ENCODE data around the gene PALLD. TPM values are rescaled to one million over a fixed set of nuclear protein-coding genes. Genes with fewer than 3 reads are reported as not detected.

Gene PALLD
- total RNA-seq, 2 experiments from 2014 or later: 0.49 to 0.78 TPM

GRCh38 chr4:168846414-168846813 lies 349.6 kb downstream of the PALLD start:
- no peak for DNase-seq
- Mint-ChIP-seq H3K27ac (no peak overlapping the region), H3K27me3 (peaks cover 15% of the 10 kb centered on the region), H3K4me3 (no peak overlapping the region), H3K4me1 (ENCODE audit: low read depth) (peaks cover 9% of the 10 kb centered on the region), H3K36me3 (ENCODE audit: low read depth) (no peaks in the 10 kb centered on the region), H3K9me3 (no peaks in the 10 kb centered on the region)
- intact Hi-C loops (cut with DNase I, micrococcal nuclease): no loop called here
- TF ChIP-seq CTCF (IDR thresholded peaks at IDR 0.05): no peak
- Histone ChIP-seq H3K9me3 (ENCODE audit: control insufficient read depth in 1 of 2, insufficient read depth in 1 of 2, low read length in 2 of 2) (no peaks in the 10 kb centered on the region), H3K36me3 (ENCODE audit: insufficient read depth, low read length) (no peaks in the 10 kb centered on the region), H3K27ac (ENCODE audit: low read depth in 1 of 2, low read length in 2 of 2) (no peak overlapping the region), H3K4me3 (ENCODE audit: low read length) (no peak overlapping the region), H3K27me3 (ENCODE audit: control insufficient read depth in 1 of 2, insufficient read depth in 2 of 2, low read length in 2 of 2) (peaks cover 2 to 9% of the 10 kb centered on the region in 2 experiments), H3K4me1 (ENCODE audit: insufficient read depth, low read length) (no peaks in the 10 kb centered on the region)
- CTCF ChIA-PET: interaction anchor here (0.6 kb wide), 1 partner anchor 62 kb away, joined by 4 read pairs; no protein-coding TSS in a partner anchor
- ATAC-seq (ENCODE audit: poor library complexity): no peak
- POLR2A ChIA-PET: no interaction called here

GRCh38 chr4:168847771-168848502 lies 351.1 kb downstream of the PALLD start:
- TF ChIP-seq CTCF (IDR thresholded peaks at IDR 0.05): no peak
- Mint-ChIP-seq H3K36me3 (ENCODE audit: low read depth) (no peaks in the 10 kb centered on the region), H3K4me3 (no peak overlapping the region), H3K27ac (no peak overlapping the region), H3K27me3 (peaks cover 6% of the 10 kb centered on the region), H3K9me3 (no peaks in the 10 kb centered on the region), H3K4me1 (ENCODE audit: low read depth) (peaks cover 9% of the 10 kb centered on the region)
- ChIA-PET POLR2A (no interaction called here), CTCF (no interaction called here)
- H3K4me3 ChIP-seq (ENCODE audit: low read length): no peak overlapping the region
- DNase-seq: peak in 1 of 14 experiments; percentile 2
- ATAC-seq (ENCODE audit: poor library complexity): no peak
- peaks cover 2 to 9% of the 10 kb centered on the region in 2 experiments for H3K27me3 ChIP-seq (ENCODE audit: control insufficient read depth in 1 of 2, insufficient read depth in 2 of 2, low read length in 2 of 2)
- no peaks in the 10 kb centered on the region for H3K36me3 ChIP-seq (ENCODE audit: insufficient read depth, low read length)
- H3K4me1 ChIP-seq (ENCODE audit: insufficient read depth, low read length): no peaks in the 10 kb centered on the region
- H3K9me3 ChIP-seq (ENCODE audit: control insufficient read depth in 1 of 2, insufficient read depth in 1 of 2, low read length in 2 of 2): no peaks in the 10 kb centered on the region
- intact Hi-C loops (cut with DNase I, micrococcal nuclease): no loop called here
- H3K27ac ChIP-seq (ENCODE audit: low read depth in 1 of 2, low read length in 2 of 2): no peak overlapping the region

- H3K4me1 Mint-ChIP-seq (ENCODE audit: low read depth): peaks cover 21% of the 10 kb centered on the region
- TF ChIP-seq CTCF (IDR thresholded peaks at IDR 0.05): no peak
- H3K27me3 ChIP-seq (ENCODE audit: control insufficient read depth in 1 of 2, insufficient read depth in 2 of 2, low read length in 2 of 2): peaks cover 2 to 8% of the 10 kb centered on the region in 2 experiments
- peaks cover 6% of the 10 kb centered on the region for H3K4me1 ChIP-seq (ENCODE audit: insufficient read depth, low read length)
- intact Hi-C loops (cut with DNase I, micrococcal nuclease): no loop called here
- ChIA-PET CTCF (no interaction called here), POLR2A (no interaction called here)
- no peak overlapping the region for H3K27ac ChIP-seq (ENCODE audit: low read depth in 1 of 2, low read length in 2 of 2)
- ATAC-seq (ENCODE audit: poor library complexity) (no peak), DNase-seq (no peak)
- H3K27ac Mint-ChIP-seq: no peak overlapping the region
- no peaks in the 10 kb centered on the region for H3K36me3 Mint-ChIP-seq (ENCODE audit: low read depth)
- no peak overlapping the region for H3K4me3 ChIP-seq (ENCODE audit: low read length)
- H3K27me3 Mint-ChIP-seq: peaks cover 10% of the 10 kb centered on the region
- H3K9me3 Mint-ChIP-seq: no peaks in the 10 kb centered on the region
- H3K4me3 Mint-ChIP-seq: peak overlapping the region; percentile 35
- H3K36me3 ChIP-seq (ENCODE audit: insufficient read depth, low read length): no peaks in the 10 kb centered on the region
- no peaks in the 10 kb centered on the region for H3K9me3 ChIP-seq (ENCODE audit: control insufficient read depth in 1 of 2, insufficient read depth in 1 of 2, low read length in 2 of 2)
Measured at GRCh38 chr4:168849030-168849675, 352.3 kb downstream of the PALLD start.
